H1 (cell line): ENCODE measurements around the gene TNS3. TPM values are rescaled to one million over a fixed set of nuclear protein-coding genes. Genes with fewer than 3 reads are reported as not detected.

Experiments
- CTCF ChIA-PET: fragments of 300-600 bp; sonication (Branson Sonifier 250); formaldehyde crosslinking; loops from one replicate; lab custom pipeline; 2021; ENCODE audit not compliant: partially characterized antibody; lab: Charles Lee
- POLR2A ChIA-PET: fragments of 300-600 bp; sonication (Branson Sonifier 250); formaldehyde crosslinking; loops from one replicate; lab custom pipeline; 2021; ENCODE audit warnings: inconsistent platforms; ENCODE audit not compliant: partially characterized antibody; lab: Charles Lee
- DNase-seq, 2 experiments: peaks; one replicate each; pipeline versions ENCODE4 v3.0.0 to v3.0.0-alpha.2; 2010 to 2022; ENCODE audit warnings: low spot score in 2 of 2, low read depth in 1 of 2, mixed read lengths in 1 of 2
- FAIRE-seq: peaks from 2 replicates; lab custom pipeline; 2011; peaks lifted over from hg19 to GRCh38; lab: Jason Lieb, UNC
- H2AFZ ChIP-seq: 2 replicates; pipeline ENCODE4 v1.8.1; 2012; ENCODE audit warnings: low read length, inconsistent platforms
- H2AK5ac ChIP-seq: 2 replicates; pipeline ENCODE4 v1.6.1; 2013; ENCODE audit warnings: low read depth, low read length
- H2BK120ac ChIP-seq: replicated peaks from 2 replicates; pipeline ENCODE3; 2013; ENCODE audit warnings: low read depth, low read length, inconsistent platforms
- H2BK12ac ChIP-seq: 2 replicates; pipeline ENCODE4 v1.6.1; 2013; ENCODE audit warnings: low read depth, low read length
- H2BK15ac ChIP-seq: 2 replicates; pipeline ENCODE4 v1.6.1; 2013; ENCODE audit warnings: low read length
- H2BK20ac ChIP-seq: 2 replicates; pipeline ENCODE4 v1.6.1; 2013; ENCODE audit warnings: low read length
- H2BK5ac ChIP-seq: 2 replicates; pipeline ENCODE4 v1.6.1; 2013; ENCODE audit warnings: low read depth, low read length
- H3K14ac ChIP-seq: 2 replicates; pipeline ENCODE4 v1.6.1; 2013; ENCODE audit warnings: inconsistent platforms; ENCODE audit not compliant: insufficient read length
- H3K18ac ChIP-seq: 2 replicates; pipeline ENCODE4 v1.6.1; 2013; ENCODE audit warnings: low read length; ENCODE audit errors: extremely low read depth
- H3K23ac ChIP-seq: 2 replicates; pipeline ENCODE4 v1.6.1; 2013; ENCODE audit warnings: inconsistent platforms; ENCODE audit not compliant: insufficient read length
- H3K23me2 ChIP-seq: 2 replicates; pipeline ENCODE4 v1.6.1; 2013; ENCODE audit warnings: low read depth, low read length
- H3K27ac ChIP-seq: 2 replicates; pipeline ENCODE4 v1.6.1; 2011; ENCODE audit warnings: low read depth, low read length, inconsistent platforms
- H3K27me3 ChIP-seq, 4 experiments: replicated peaks in 1 of 4; 1 replicate in 1 of 4; 2 replicates in 3 of 4; pipeline versions ENCODE4 v1.6.1 to v1.8.1; 2011 to 2013; ENCODE audit warnings: low read length in 3 of 4, mild to moderate bottlenecking in 3 of 4, inconsistent platforms in 2 of 4, mixed read lengths in 2 of 4, moderate library complexity in 1 of 4; ENCODE audit not compliant: control insufficient read depth in 3 of 4, insufficient read depth in 3 of 4; ENCODE audit errors: extremely low read depth in 1 of 4
- H3K36me3 ChIP-seq, 4 experiments: 2 replicates each; pipeline versions ENCODE4 v1.6.1 to v1.8.1; 2011 to 2013; ENCODE audit warnings: mild to moderate bottlenecking in 4 of 4, low read length in 3 of 4, moderate library complexity in 2 of 4, control low read depth in 1 of 4, inconsistent platforms in 1 of 4; ENCODE audit not compliant: insufficient read depth in 4 of 4, control insufficient read depth in 2 of 4
- H3K4ac ChIP-seq: replicated peaks from 2 replicates; pipeline ENCODE3; 2013; ENCODE audit warnings: low read length, low read depth, mixed read lengths, inconsistent platforms; ENCODE audit not compliant: insufficient read length
- H3K4me1 ChIP-seq, 4 experiments: replicated peaks in 1 of 4; 1 replicate in 1 of 4; 2 replicates in 3 of 4; pipeline versions ENCODE4 v1.6.1 to v1.8.1; 2011 to 2013; ENCODE audit warnings: low read length in 3 of 4, inconsistent platforms in 2 of 4, mixed read lengths in 1 of 4; ENCODE audit not compliant: insufficient read depth in 4 of 4, control insufficient read depth in 3 of 4
- H3K4me2 ChIP-seq, 2 experiments: 2 replicates each; pipeline versions ENCODE4 v1.6.1 to v1.8.1; 2011 to 2013; ENCODE audit warnings: low read depth in 2 of 2, low read length in 2 of 2, control low read depth in 1 of 2, inconsistent platforms in 1 of 2, mild to moderate bottlenecking in 1 of 2; ENCODE audit not compliant: insufficient read depth in 1 of 2
- H3K4me3 ChIP-seq, 4 experiments: fragments of 200-600, 300-600 bp in 1 of 4; sonication (generic), shearing (Covaris generic), sonication (Bioruptor Twin) in 1 of 4; 2 replicates each; pipeline versions ENCODE4 v1.5.1 to v1.8.1; 2011 to 2016; ENCODE audit warnings: low read length in 4 of 4, low read depth in 3 of 4, control low read depth in 2 of 4, inconsistent platforms in 2 of 4, mild to moderate bottlenecking in 2 of 4, mixed read lengths in 1 of 4, moderate library complexity in 1 of 4; ENCODE audit not compliant: insufficient read depth in 2 of 4; ENCODE audit errors: extremely low read depth in 1 of 4
- H3K56ac ChIP-seq: replicated peaks from 2 replicates; pipeline ENCODE3; 2013; ENCODE audit warnings: low read depth, mild to moderate bottlenecking, mixed read lengths, low read length, inconsistent platforms; ENCODE audit not compliant: insufficient read length
- H3K79me1 ChIP-seq: 2 replicates; pipeline ENCODE4 v1.6.1; 2013; ENCODE audit warnings: low read depth, low read length, control low read depth
- H3K79me2 ChIP-seq, 2 experiments: 2 replicates each; pipeline versions ENCODE4 v1.6.1 to v1.8.1; 2012 to 2013; ENCODE audit warnings: low read length in 2 of 2, mild to moderate bottlenecking in 2 of 2, inconsistent platforms in 1 of 2; ENCODE audit not compliant: insufficient read depth in 2 of 2, control insufficient read depth in 1 of 2
- H3K9ac ChIP-seq, 4 experiments: replicated peaks in 1 of 4; 1 replicate in 1 of 4; 2 replicates in 3 of 4; pipeline versions ENCODE4 v1.6.1 to v1.8.1; 2011 to 2013; ENCODE audit warnings: low read depth in 3 of 4, low read length in 3 of 4, control low read depth in 2 of 4, mild to moderate bottlenecking in 2 of 4, moderate library complexity in 2 of 4, inconsistent platforms in 1 of 4; ENCODE audit errors: extremely low read depth in 1 of 4
- H3K9me3 ChIP-seq, 2 experiments: 2 replicates each; pipeline versions ENCODE4 v1.6.1 to v1.8.1; 2012 to 2013; ENCODE audit warnings: mild to moderate bottlenecking in 2 of 2, moderate library complexity in 2 of 2, control low read depth in 1 of 2, inconsistent platforms in 1 of 2, low read depth in 1 of 2, low read length in 1 of 2, mixed read lengths in 1 of 2; ENCODE audit not compliant: insufficient read depth in 2 of 2
- H4K20me1 ChIP-seq, 2 experiments: replicated peaks in 1 of 2; 2 replicates each; pipeline versions ENCODE3 to v1.8.1; 2011 to 2013; ENCODE audit warnings: inconsistent platforms in 2 of 2, low read length in 2 of 2, mild to moderate bottlenecking in 1 of 2; ENCODE audit not compliant: insufficient read depth in 2 of 2, control insufficient read depth in 1 of 2
- H4K5ac ChIP-seq: 2 replicates; pipeline ENCODE4 v1.6.1; 2013; ENCODE audit warnings: low read length, low read depth, mixed read lengths, inconsistent platforms; ENCODE audit not compliant: insufficient read length
- H4K8ac ChIP-seq: 2 replicates; pipeline ENCODE4 v1.8.0; 2013; ENCODE audit warnings: mild to moderate bottlenecking, moderate library complexity, low read length, inconsistent platforms; ENCODE audit not compliant: insufficient read depth; ENCODE audit errors: extremely low read depth
- H4K91ac ChIP-seq: replicated peaks from 2 replicates; pipeline ENCODE3; 2013; ENCODE audit warnings: low read length, mixed read lengths, inconsistent platforms; ENCODE audit not compliant: insufficient read length
- ATF2 ChIP-seq: IDR thresholded peaks from 2 replicates; pipeline ENCODE4 v1.6.1; 2012; ENCODE audit warnings: low read length, inconsistent platforms
- BRCA1 ChIP-seq: IDR thresholded peaks from 2 replicates; pipeline ENCODE4 v1.6.1; 2012; ENCODE audit warnings: low read depth, low read length, improper control_type of control experiment
- EP300 ChIP-seq, 2 experiments: IDR thresholded peaks; 1 replicate in 1 of 2; 2 replicates in 1 of 2; pipeline ENCODE4 v1.6.1; 2011 to 2012; ENCODE audit warnings: low read depth in 2 of 2, low read length in 2 of 2, mild to moderate bottlenecking in 2 of 2, borderline replicate concordance in 1 of 2, inconsistent platforms in 1 of 2, moderate library complexity in 1 of 2
- GABPA ChIP-seq: IDR thresholded peaks from 2 replicates; pipeline ENCODE4 v1.6.1; 2011; ENCODE audit warnings: mild to moderate bottlenecking, low read length, moderate library complexity, borderline replicate concordance; ENCODE audit not compliant: insufficient read depth
- GTF2F1 ChIP-seq: IDR thresholded peaks from 2 replicates; pipeline ENCODE4 v1.6.1; 2012; ENCODE audit warnings: low read depth, low read length, improper control_type of control experiment, borderline replicate concordance
- JUN ChIP-seq: IDR thresholded peaks from 2 replicates; pipeline ENCODE4 v1.6.1; 2011; ENCODE audit warnings: low read depth, mild to moderate bottlenecking, improper control_type of control experiment, low read length
- PHF8 ChIP-seq: fragments of 200-600 bp; sonication (generic); conservative IDR thresholded peaks from 2 replicates; pipeline ENCODE4 v1.7.1; 2012; ENCODE audit warnings: low read depth, mild to moderate bottlenecking, inconsistent platforms, low read length, moderate library complexity
- SIX5 ChIP-seq: IDR thresholded peaks from 2 replicates; pipeline ENCODE4 v1.6.1; 2011; ENCODE audit warnings: mild to moderate bottlenecking, low read depth, low read length
- SP1 ChIP-seq: IDR thresholded peaks from 2 replicates; pipeline ENCODE4 v1.6.1; 2011; ENCODE audit warnings: low read depth, low read length
- TCF12 ChIP-seq: IDR thresholded peaks from 2 replicates; pipeline ENCODE4 v1.6.1; 2011; ENCODE audit warnings: low read depth, mild to moderate bottlenecking, low read length
- WGBS, 2 experiments: shearing (Covaris generic) in 1 of 2; methylation state at CpG; one replicate each; pipeline versions ENCODE4 v1.1.6 to v1.1.7; 2013 to 2015; ENCODE audit warnings: low lambda C conversion rate in 2 of 2, mixed read lengths in 2 of 2, inconsistent platforms in 1 of 2, low coverage in 1 of 2, missing lambda C conversion rate in 1 of 2; ENCODE audit not compliant: insufficient replicate concordance in 2 of 2, insufficient coverage in 1 of 2, insufficient read length in 1 of 2; ENCODE audit errors: extremely low coverage in 1 of 2, missing lambda C conversion rate in 1 of 2; 5-methylcytosine and 5-hydroxymethylcytosine counted together
- polyA plus RNA-seq, 7 experiments: library from polyadenylated mRNA; depleted of rRNA in 3 of 7; stranded (reverse) in 5 of 7; unstranded in 2 of 7; fragments of >200 nt in 5 of 7; fragments of 200-250 nt in 2 of 7; gene quantifications; 1 replicate in 5 of 7; 2 replicates in 1 of 7; 4 replicates in 1 of 7; pipeline versions ENCODE4 v1.2.1 to v1.2.3, GENCODE V29; 2011 to 2013; ENCODE audit warnings: missing spikeins in 2 of 7, mixed read lengths in 2 of 7
- total RNA-seq: library from RNA; stranded (reverse); fragmentation: NEBNext Ultra II Directional; extraction: Animal tissue kit (Norgen Biotek cat#: 25700); gene quantifications from 2 replicates; pipeline ENCODE4 v1.2.1, GENCODE V29; 2021
- TF ChIP-seq, protein P1 (sequence below): IDR thresholded peaks from 2 replicates; pipeline ENCODE4 v1.6.1; 2012; ENCODE audit warnings: inconsistent platforms
- TF ChIP-seq, protein P2 (sequence below): IDR thresholded peaks from 2 replicates; pipeline ENCODE4 v1.6.1; 2012; ENCODE audit warnings: inconsistent platforms

TNS3 gene
- total and polyA plus RNA-seq, 2 of the 8 experiments (the other 6 are each of a cell fraction or from before 2014, with no cell fraction given), result 11.9 to 24.2 TPM

DNA sequence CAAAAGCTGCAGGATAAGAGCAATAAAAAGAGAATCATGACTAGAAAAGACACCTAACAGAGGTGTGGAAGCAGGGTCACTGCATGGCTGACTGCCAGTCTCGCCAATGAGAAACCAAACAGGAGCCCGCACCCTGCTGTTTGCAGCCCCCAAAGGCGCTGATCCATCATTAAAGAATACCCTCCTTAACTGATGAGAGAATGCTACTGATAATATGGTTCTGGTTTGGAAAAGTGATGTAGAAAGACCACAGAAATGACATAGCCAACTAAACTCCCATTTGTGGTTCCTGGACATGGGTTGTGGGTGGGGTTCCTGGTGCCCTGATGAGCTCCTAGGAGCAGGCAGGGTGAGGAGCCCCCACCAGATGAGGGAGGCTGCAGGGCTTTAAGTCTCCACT lies 207.4 kb downstream of the TNS3 start:
- Histone ChIP-seq H2BK5ac (no peak overlapping the region), H4K8ac (no peak overlapping the region), H3K4me2 (no peak overlapping the region), H2AFZ (no peak overlapping the region), H3K4ac (no peak overlapping the region), H3K27ac (no peak overlapping the region), H2BK120ac (no peak overlapping the region), H2BK12ac (no peak overlapping the region), H3K4me3 (no peak overlapping the region), H2BK15ac (no peak overlapping the region), H4K5ac (no peak overlapping the region), H3K27me3 (no peaks in the 10 kb centered on the region; a peak in 1 of 7 replicates), H3K79me1 (peaks cover 3% of the 10 kb centered on the region; the same call in 1 of the 2 replicates), H3K4me1 (peaks cover 0 to 7% (median 3%) of the 10 kb centered on the region in 4 experiments; a peak in 6 of 7 replicates), H3K9ac (no peak overlapping the region), H2BK20ac (no peak overlapping the region), H3K56ac (no peak overlapping the region), H3K23me2 (no peaks in the 10 kb centered on the region; the same call in 1 of the 2 replicates), H3K18ac (no peak overlapping the region), H2AK5ac (no peak overlapping the region), H3K9me3 (no peaks in the 10 kb centered on the region), H3K23ac (no peak overlapping the region), H3K79me2 (no peaks in the 10 kb centered on the region; a peak in 1 of 4 replicates), H4K91ac (no peak overlapping the region), H3K36me3 (no peaks in the 10 kb centered on the region), H3K14ac (no peak overlapping the region), H4K20me1 (no peaks in the 10 kb centered on the region)
- ChIA-PET POLR2A (no interaction called here), CTCF (no interaction called here)
- 86% methylated on average over 3 of the region's 3 CpGs; no CpG with 5 or more reads in 1 of the 2 experiments for WGBS, 2 experiments
- FAIRE-seq, result no peak
- no peak for DNase-seq
- TF ChIP-seq BRCA1 (no peak), GTF2F1 (no peak), TCF12 (no peak), SIX5 (no peak), ATF2 (no peak), SP1 (no peak), PHF8 (no peak), JUN (no peak), GABPA (no peak), EP300 (IDR thresholded peaks at IDR 0.05; ENCODE audit: borderline replicate concordance in 1 of 2, low read depth in 2 of 2, low read length in 2 of 2) (no peak)
- TF ChIP-seq, protein P1, sequence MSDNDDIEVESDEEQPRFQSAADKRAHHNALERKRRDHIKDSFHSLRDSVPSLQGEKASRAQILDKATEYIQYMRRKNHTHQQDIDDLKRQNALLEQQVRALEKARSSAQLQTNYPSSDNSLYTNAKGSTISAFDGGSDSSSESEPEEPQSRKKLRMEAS, result no peak
- TF ChIP-seq, protein P2, sequence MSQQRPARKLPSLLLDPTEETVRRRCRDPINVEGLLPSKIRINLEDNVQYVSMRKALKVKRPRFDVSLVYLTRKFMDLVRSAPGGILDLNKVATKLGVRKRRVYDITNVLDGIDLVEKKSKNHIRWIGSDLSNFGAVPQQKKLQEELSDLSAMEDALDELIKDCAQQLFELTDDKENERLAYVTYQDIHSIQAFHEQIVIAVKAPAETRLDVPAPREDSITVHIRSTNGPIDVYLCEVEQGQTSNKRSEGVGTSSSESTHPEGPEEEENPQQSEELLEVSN, result no peak
